Measurements from ENCODE around the gene GSTM5. TPM values are rescaled to one million over a fixed set of nuclear protein-coding genes. Genes with fewer than 3 reads are reported as not detected.

Gene GSTM5
- total RNA-seq, 1 experiment from 2014 or later, result not detected

GRCh38 chr1:109739738-109740614 is 27.9 kb downstream of the GSTM5 start:
- no peak overlapping the region; a peak in 1 of 7 replicates for H3K27ac Mint-ChIP-seq
- no peak overlapping the region for H2BK12ac ChIP-seq (ENCODE audit: insufficient read length, low read depth, low read length)
- peaks cover 0 to 18% (median 0%) of the 10 kb centered on the region in 3 experiments; a peak in 3 of 7 replicates for H3K36me3 Mint-ChIP-seq (ENCODE audit: insufficient read depth in 1 of 3, low read depth in 3 of 3)
- peak overlapping the region; percentile 39 for H3K9ac ChIP-seq (ENCODE audit: extremely low read depth, insufficient read length, low read length)
- peaks cover 14% of the 10 kb centered on the region for H3K23me2 ChIP-seq (ENCODE audit: insufficient read length, low read depth, low read length, poor library complexity, severe bottlenecking)
- peak overlapping the region; percentile 67; the same call in 1 of the 2 replicates for H3K14ac ChIP-seq (ENCODE audit: insufficient read depth, low read length)
- no peaks in the 10 kb centered on the region for H3K4me1 ChIP-seq (ENCODE audit: insufficient read depth, low read length)
- H3K27me3 Mint-ChIP-seq (ENCODE audit: low read depth), result peaks cover 58% of the 10 kb centered on the region
- H3K4me3 Mint-ChIP-seq, result peak overlapping the region; percentile 75 to 79
- peaks cover 8 to 11% of the 10 kb centered on the region in 2 experiments for H3K4me1 Mint-ChIP-seq
- H2AK5ac ChIP-seq (ENCODE audit: insufficient read length, low read length), result no peak overlapping the region
- H3T11ph ChIP-seq (ENCODE audit: low read length), result no peak overlapping the region
- no peak overlapping the region for H2BK20ac ChIP-seq (ENCODE audit: low read depth, low read length, poor library complexity, severe bottlenecking)
- no peak overlapping the region for H3K56ac ChIP-seq (ENCODE audit: insufficient read length, low read depth, low read length)
- H3K9me3 Mint-ChIP-seq, result no peaks in the 10 kb centered on the region
- no peaks in the 10 kb centered on the region for H3K79me1 ChIP-seq (ENCODE audit: insufficient read depth, low read depth, low read length, poor library complexity, severe bottlenecking)
- no peak overlapping the region for H4K8ac ChIP-seq (replicated peaks; ENCODE audit: insufficient read length, low read depth, low read length)
- no CpG with 5 or more reads among the region's 86 CpGs for WGBS (ENCODE audit: extremely low coverage, insufficient read length, low lambda C conversion rate)
- no peak overlapping the region for H2BK15ac ChIP-seq (ENCODE audit: low read depth, low read length)
- H2AFZ ChIP-seq (ENCODE audit: low read length), result peak overlapping the region; percentile 26
- no peak overlapping the region for H4K5ac ChIP-seq (ENCODE audit: insufficient read length, low read depth, low read length)
- peak overlapping the region; percentile 64 for H3K18ac ChIP-seq (ENCODE audit: insufficient read length, low read depth, low read length)
- H3K23ac ChIP-seq (ENCODE audit: insufficient read length, low read depth, low read length), result no peak overlapping the region
- no peak overlapping the region for H4K91ac ChIP-seq (ENCODE audit: insufficient read length, low read depth, low read length)
- H3K4ac ChIP-seq (ENCODE audit: low read depth, low read length), result no peak overlapping the region
- no peaks in the 10 kb centered on the region for H3K9me3 ChIP-seq (ENCODE audit: control insufficient read depth, low read depth, low read length)
- H2BK120ac ChIP-seq (ENCODE audit: low read depth, low read length, poor library complexity, severe bottlenecking), result no peak overlapping the region
- H3K79me2 ChIP-seq (ENCODE audit: insufficient read depth, low read length), result no peaks in the 10 kb centered on the region
- H4K20me1 ChIP-seq (ENCODE audit: control insufficient read depth, insufficient read depth, insufficient read length), result no peaks in the 10 kb centered on the region
- H3K27me3 ChIP-seq (ENCODE audit: insufficient read depth, low read length), result peaks cover 9% of the 10 kb centered on the region; the same call in 1 of the 2 replicates
- TF ChIP-seq, protein P1, sequence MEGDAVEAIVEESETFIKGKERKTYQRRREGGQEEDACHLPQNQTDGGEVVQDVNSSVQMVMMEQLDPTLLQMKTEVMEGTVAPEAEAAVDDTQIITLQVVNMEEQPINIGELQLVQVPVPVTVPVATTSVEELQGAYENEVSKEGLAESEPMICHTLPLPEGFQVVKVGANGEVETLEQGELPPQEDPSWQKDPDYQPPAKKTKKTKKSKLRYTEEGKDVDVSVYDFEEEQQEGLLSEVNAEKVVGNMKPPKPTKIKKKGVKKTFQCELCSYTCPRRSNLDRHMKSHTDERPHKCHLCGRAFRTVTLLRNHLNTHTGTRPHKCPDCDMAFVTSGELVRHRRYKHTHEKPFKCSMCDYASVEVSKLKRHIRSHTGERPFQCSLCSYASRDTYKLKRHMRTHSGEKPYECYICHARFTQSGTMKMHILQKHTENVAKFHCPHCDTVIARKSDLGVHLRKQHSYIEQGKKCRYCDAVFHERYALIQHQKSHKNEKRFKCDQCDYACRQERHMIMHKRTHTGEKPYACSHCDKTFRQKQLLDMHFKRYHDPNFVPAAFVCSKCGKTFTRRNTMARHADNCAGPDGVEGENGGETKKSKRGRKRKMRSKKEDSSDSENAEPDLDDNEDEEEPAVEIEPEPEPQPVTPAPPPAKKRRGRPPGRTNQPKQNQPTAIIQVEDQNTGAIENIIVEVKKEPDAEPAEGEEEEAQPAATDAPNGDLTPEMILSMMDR (conservative IDR thresholded peaks at IDR 0.05), result no peak
- peak overlapping the region; percentile 95 for H3K4me2 ChIP-seq (ENCODE audit: insufficient read depth, insufficient read length, low read length)
- no peak overlapping the region for H3K27ac ChIP-seq (ENCODE audit: insufficient read length, low read depth, low read length)
- no peak overlapping the region for H2BK5ac ChIP-seq (ENCODE audit: insufficient read length, low read length)
- DNase-seq, result peak; percentile 78

All from H9 (cell line).